WERI-Rb-1 (cell line): ENCODE results near the gene SMIM28.

Experiments used
- DNase-seq: peaks from one replicate; pipeline ENCODE4 v3.0.0-alpha.2; 2020
- H3K27ac ChIP-seq: fragments of 250-450 bp; sonication (Bioruptor Pico); 2 replicates; pipeline ENCODE4 v1.5.1; 2020; ENCODE audit warnings: mild to moderate bottlenecking, moderate library complexity
- H3K27me3 ChIP-seq: fragments of 250-450 bp; sonication (Bioruptor Pico); 2 replicates; pipeline ENCODE4 v1.5.1; 2021; ENCODE audit warnings: mild to moderate bottlenecking, low read depth, moderate library complexity; ENCODE audit not compliant: insufficient read depth, severe bottlenecking
- H3K36me3 ChIP-seq: fragments of 250-450 bp; sonication (Bioruptor Pico); 2 replicates; pipeline ENCODE4 v1.5.1; 2020; ENCODE audit warnings: mild to moderate bottlenecking, moderate library complexity
- H3K4me3 ChIP-seq: 2 replicates; pipeline ENCODE4 v1.5.1; 2011; ENCODE audit warnings: low read depth, mild to moderate bottlenecking, control low read depth, low read length
- H3K9me3 ChIP-seq: fragments of 250-450 bp; sonication (Bioruptor Pico); 2 replicates; pipeline ENCODE4 v1.5.1; 2021; ENCODE audit warnings: mild to moderate bottlenecking, moderate library complexity; ENCODE audit not compliant: severe bottlenecking
- TF ChIP-seq, protein P1 (sequence below): IDR thresholded peaks from 2 replicates; pipeline ENCODE4 v1.5.1; 2011; ENCODE audit warnings: low read depth, mild to moderate bottlenecking, control low read depth, inconsistent platforms, low read length

The SMIM28 gene

DNA sequence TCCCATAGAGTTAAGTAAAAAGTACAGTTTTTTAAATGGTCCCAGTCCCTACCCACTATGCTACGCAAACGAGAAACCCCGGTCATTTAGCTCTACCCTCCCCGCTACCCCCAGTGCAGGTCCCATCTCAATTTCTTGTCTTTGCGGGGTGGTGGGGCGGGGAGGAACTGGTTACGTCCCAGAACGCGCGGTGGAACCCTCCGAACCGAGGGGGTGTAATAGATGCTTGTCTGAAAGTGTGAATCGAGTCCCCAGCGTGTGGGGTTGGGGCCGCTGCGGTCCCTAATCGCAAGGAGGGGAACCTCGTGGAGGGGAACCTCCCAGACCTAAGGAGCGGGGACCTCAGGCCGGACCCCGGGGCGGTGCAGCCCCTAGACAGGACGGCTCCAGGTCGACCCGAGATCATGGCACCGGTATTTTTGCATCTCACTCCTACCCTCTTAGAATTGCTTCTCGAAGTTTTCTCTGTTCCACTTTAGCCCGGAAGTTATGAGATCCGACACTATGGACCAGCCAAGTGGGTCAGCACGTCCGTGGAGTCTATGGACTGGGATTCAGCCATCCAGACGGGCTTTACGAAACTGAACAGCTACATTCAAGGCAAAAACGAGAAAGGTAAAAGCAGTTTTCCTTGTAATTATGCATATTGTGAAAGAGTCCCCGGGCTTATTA, 27.1 kb downstream of the SMIM28 start:
- H3K27ac ChIP-seq, result peak overlapping the region; percentile 76
- DNase-seq, result no peak
- TF ChIP-seq, protein P1, sequence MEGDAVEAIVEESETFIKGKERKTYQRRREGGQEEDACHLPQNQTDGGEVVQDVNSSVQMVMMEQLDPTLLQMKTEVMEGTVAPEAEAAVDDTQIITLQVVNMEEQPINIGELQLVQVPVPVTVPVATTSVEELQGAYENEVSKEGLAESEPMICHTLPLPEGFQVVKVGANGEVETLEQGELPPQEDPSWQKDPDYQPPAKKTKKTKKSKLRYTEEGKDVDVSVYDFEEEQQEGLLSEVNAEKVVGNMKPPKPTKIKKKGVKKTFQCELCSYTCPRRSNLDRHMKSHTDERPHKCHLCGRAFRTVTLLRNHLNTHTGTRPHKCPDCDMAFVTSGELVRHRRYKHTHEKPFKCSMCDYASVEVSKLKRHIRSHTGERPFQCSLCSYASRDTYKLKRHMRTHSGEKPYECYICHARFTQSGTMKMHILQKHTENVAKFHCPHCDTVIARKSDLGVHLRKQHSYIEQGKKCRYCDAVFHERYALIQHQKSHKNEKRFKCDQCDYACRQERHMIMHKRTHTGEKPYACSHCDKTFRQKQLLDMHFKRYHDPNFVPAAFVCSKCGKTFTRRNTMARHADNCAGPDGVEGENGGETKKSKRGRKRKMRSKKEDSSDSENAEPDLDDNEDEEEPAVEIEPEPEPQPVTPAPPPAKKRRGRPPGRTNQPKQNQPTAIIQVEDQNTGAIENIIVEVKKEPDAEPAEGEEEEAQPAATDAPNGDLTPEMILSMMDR, result no peak
- peak overlapping the region; percentile 79 for H3K4me3 ChIP-seq
- H3K36me3 ChIP-seq, result peaks cover 36% of the 10 kb centered on the region
- no peaks in the 10 kb centered on the region for H3K27me3 ChIP-seq
- no peaks in the 10 kb centered on the region for H3K9me3 ChIP-seq

DNA sequence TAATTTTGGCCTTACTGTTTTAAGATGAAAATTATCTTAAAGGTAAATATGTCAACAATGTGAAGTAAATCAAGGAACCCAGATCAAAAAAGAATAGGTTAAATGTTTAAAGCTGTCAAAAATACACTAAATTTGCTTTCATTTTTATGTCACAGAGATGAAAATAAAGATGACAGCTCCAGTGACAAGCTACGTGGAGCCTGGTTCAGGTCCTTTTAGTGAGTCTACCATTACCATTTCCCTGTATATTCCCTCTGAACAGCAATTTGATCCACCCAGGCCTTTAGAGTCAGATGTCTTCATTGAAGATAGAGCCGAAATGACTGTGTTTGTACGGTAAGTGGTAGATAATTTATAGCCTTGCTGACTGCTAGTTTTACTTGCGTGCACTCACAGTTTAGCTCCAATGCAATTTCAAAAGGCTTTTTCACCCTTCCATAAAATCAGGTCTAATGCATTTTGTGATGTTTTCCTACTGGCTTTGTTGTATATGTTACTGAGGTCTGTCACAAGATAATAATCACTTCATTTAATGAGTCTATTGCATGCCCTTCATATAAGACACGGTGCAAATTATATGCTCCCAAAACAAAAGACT, 28.2 kb downstream of the SMIM28 start:
- DNase-seq, result no peak
- Histone ChIP-seq H3K4me3 (no peak overlapping the region), H3K9me3 (no peaks in the 10 kb centered on the region), H3K27ac (no peak overlapping the region), H3K27me3 (no peaks in the 10 kb centered on the region), H3K36me3 (peaks cover 44% of the 10 kb centered on the region)
- TF ChIP-seq, protein P1, result no peak

DNA sequence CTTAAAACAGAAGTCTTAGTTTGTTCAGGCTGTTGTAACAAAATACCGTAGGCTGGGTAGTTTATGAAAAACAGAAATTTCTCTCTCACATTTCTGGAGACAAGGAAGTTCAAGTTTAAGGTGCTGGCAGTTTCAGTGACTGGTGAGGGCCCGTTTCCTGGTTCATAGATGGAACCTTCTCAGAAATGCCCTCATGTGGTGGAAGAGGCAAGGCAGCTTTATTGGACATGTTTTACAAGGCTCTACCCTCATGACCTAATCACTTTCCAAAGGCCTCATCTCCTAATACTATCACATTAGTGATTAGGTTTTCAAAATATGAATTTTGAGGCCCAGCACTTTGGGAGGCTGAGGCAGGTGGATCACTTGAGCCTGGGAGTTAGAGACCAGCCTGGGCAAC, 28.7 kb downstream of the SMIM28 start:
- H3K27me3 ChIP-seq, result no peaks in the 10 kb centered on the region
- no peak for DNase-seq
- H3K4me3 ChIP-seq, result no peak overlapping the region
- no peak overlapping the region for H3K27ac ChIP-seq
- peaks cover 48% of the 10 kb centered on the region for H3K36me3 ChIP-seq
- TF ChIP-seq, protein P1, result no peak
- H3K9me3 ChIP-seq, result no peaks in the 10 kb centered on the region

DNA sequence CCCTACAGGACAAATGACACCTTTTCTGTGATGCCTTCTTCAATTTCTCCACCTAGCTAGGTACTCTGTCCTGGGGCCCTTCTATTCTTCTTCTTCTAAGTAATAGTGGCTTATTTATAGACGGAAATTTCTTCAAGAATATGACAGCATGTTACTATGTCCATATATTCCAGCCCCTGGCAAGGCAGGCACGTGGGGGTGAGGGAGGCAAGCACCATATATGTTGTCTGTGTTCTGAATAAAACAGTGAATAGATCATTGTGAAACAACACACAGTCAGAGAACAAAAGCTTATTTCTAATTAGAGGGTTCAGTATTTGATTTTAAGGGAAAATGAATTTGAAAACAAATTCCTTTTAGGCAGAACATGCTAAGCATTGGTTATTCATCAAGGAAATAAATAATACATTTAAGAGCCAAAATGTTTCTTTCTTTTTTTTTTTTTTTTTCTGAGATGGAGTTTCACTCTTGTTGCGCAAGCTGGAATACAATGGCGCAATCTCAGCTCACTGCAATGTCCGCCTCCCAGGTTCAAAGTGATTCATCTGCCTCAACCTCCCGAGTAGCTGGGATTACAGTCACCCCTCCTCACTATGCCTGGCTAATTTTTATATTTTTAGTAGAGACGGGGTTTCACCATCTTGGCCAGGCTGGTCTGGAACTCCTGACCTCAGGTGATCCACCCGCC, 32.5 kb downstream of the SMIM28 start:
- TF ChIP-seq, protein P1, result no peak
- Histone ChIP-seq H3K27me3 (no peaks in the 10 kb centered on the region), H3K36me3 (peaks cover 72% of the 10 kb centered on the region), H3K27ac (no peak overlapping the region), H3K4me3 (no peak overlapping the region), H3K9me3 (no peaks in the 10 kb centered on the region)
- no peak for DNase-seq

DNA sequence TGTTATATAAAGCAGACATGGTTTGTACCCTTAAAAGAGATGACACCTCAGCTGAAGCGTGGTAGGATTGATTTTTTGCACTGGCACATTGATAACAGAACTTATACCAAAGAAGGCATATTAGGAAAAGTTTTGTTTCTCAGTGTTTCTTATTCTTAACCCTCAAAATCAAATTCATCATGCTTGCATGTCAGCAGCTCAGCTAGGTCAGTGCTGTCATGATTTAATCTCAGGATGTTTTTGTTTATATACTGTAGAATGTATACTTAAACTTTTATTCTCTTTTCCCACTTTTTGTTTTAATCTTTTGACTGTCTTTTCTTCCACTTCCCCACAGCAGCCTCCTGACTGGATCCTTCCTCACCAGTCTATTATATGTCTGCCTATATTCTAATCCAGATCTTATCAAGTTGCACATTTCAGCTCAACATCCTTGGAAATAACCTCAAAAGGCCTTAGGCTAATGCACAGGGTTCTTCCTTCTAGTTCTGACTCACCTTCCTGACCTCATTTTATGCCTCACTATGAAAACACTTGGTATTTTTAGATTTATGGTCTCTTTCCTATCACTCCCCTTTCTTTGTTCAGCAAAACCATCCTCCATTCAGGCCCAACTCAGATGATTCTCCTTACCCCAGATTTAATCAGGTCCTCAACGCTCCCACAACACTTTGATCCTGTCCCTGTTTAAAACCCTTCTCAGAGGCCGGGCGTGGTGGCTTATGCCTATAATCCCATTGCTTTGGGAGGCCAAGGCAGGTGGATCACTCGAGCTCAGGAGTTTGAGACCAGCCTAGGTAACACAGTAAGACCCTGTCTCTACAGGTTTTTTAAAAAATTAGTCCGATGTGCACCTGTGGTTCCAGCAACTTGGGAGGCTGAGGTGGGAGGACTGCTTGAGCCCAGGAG, 33.5 kb downstream of the SMIM28 start:
- peak; percentile 67 for DNase-seq
- no peaks in the 10 kb centered on the region for H3K9me3 ChIP-seq
- peaks cover 65% of the 10 kb centered on the region for H3K36me3 ChIP-seq
- no peak overlapping the region for H3K4me3 ChIP-seq
- TF ChIP-seq, protein P1, result no peak
- no peak overlapping the region for H3K27ac ChIP-seq
- H3K27me3 ChIP-seq, result no peaks in the 10 kb centered on the region
